PFSK-1 (cell line): Measurements from ENCODE around the gene DPY19L3.

Source experiments
- POLR2AphosphoS5 ChIP-seq: IDR thresholded peaks from 2 replicates; pipeline ENCODE4 v1.6.1; 2012; ENCODE audit warnings: low read depth, mild to moderate bottlenecking, control low read depth, low read length, moderate library complexity
- SIN3A ChIP-seq: IDR thresholded peaks from 2 replicates; pipeline ENCODE4 v1.6.1; 2012; ENCODE audit warnings: mild to moderate bottlenecking, low read length, moderate library complexity, borderline replicate concordance; ENCODE audit not compliant: insufficient read depth
- TAF1 ChIP-seq: IDR thresholded peaks from 2 replicates; pipeline ENCODE4 v1.6.1; 2012; ENCODE audit warnings: low read length, control low read depth, borderline replicate concordance; ENCODE audit not compliant: insufficient read depth
- TF ChIP-seq, protein P1 (sequence below), 2 experiments: IDR thresholded peaks; 2 replicates each; pipeline versions ENCODE4 v1.6.1 to v1.8.0; 2011 to 2012; ENCODE audit warnings: low read depth in 2 of 2, low read length in 2 of 2, control low read depth in 1 of 2, inconsistent platforms in 1 of 2, mild to moderate bottlenecking in 1 of 2, moderate library complexity in 1 of 2; ENCODE audit not compliant: insufficient read depth in 1 of 2

DNA sequence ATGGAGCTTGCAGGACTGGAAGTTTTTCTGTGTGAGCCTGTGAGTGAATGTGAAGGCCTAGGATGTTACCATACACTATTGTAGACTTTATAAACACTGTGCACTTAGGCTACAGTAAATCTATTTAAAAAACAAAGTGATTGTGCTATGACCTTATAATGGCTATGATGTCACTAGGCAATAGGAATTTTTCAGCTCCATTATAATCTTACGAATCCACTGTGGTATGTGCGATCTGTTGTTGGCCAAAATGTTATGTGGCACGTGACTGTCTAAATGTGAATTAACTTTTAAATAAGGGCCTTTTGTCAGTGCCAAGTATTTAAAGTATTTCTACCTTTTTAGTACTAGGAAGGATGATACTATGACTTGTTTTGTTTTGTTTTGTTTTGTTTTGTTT, 54.9 kb downstream of the DPY19L3 start:
- TF ChIP-seq TAF1 (no peak), POLR2AphosphoS5 (no peak), SIN3A (no peak)
- TF ChIP-seq, protein P1, sequence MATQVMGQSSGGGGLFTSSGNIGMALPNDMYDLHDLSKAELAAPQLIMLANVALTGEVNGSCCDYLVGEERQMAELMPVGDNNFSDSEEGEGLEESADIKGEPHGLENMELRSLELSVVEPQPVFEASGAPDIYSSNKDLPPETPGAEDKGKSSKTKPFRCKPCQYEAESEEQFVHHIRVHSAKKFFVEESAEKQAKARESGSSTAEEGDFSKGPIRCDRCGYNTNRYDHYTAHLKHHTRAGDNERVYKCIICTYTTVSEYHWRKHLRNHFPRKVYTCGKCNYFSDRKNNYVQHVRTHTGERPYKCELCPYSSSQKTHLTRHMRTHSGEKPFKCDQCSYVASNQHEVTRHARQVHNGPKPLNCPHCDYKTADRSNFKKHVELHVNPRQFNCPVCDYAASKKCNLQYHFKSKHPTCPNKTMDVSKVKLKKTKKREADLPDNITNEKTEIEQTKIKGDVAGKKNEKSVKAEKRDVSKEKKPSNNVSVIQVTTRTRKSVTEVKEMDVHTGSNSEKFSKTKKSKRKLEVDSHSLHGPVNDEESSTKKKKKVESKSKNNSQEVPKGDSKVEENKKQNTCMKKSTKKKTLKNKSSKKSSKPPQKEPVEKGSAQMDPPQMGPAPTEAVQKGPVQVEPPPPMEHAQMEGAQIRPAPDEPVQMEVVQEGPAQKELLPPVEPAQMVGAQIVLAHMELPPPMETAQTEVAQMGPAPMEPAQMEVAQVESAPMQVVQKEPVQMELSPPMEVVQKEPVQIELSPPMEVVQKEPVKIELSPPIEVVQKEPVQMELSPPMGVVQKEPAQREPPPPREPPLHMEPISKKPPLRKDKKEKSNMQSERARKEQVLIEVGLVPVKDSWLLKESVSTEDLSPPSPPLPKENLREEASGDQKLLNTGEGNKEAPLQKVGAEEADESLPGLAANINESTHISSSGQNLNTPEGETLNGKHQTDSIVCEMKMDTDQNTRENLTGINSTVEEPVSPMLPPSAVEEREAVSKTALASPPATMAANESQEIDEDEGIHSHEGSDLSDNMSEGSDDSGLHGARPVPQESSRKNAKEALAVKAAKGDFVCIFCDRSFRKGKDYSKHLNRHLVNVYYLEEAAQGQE (IDR thresholded peaks at IDR 0.05; ENCODE audit: insufficient read depth in 1 of 2, low read depth in 2 of 2, low read length in 2 of 2): no peak
